Gastroesophageal sphincter (tissue), 3 donors: Measurements from ENCODE around the gene KRT72.

Source experiments
- POLR2A ChIP-seq, 2 donors: fragments of 450-650 bp; IDR thresholded peaks; one replicate each; pipeline ENCODE4 v1.6.1; 2017; ENCODE audit warnings: antibody characterized with exemption in 2 of 2, mild to moderate bottlenecking in 2 of 2, moderate library complexity in 1 of 2
- TF ChIP-seq, protein P1 (sequence below), 4 experiments: fragments of 200-600 bp in 2 of 4; fragments of 450-650 bp in 2 of 4; sonication (generic) in 1 of 4; IDR thresholded peaks; one replicate each; pipeline ENCODE4 v1.5.1; 2017 to 2019; ENCODE audit warnings: antibody characterized with exemption in 4 of 4, mild to moderate bottlenecking in 2 of 4, moderate library complexity in 2 of 4

GRCh38 chr12:52582486-52582885 lies 18.8 kb downstream of the KRT72 start:
- TF ChIP-seq, protein P1, sequence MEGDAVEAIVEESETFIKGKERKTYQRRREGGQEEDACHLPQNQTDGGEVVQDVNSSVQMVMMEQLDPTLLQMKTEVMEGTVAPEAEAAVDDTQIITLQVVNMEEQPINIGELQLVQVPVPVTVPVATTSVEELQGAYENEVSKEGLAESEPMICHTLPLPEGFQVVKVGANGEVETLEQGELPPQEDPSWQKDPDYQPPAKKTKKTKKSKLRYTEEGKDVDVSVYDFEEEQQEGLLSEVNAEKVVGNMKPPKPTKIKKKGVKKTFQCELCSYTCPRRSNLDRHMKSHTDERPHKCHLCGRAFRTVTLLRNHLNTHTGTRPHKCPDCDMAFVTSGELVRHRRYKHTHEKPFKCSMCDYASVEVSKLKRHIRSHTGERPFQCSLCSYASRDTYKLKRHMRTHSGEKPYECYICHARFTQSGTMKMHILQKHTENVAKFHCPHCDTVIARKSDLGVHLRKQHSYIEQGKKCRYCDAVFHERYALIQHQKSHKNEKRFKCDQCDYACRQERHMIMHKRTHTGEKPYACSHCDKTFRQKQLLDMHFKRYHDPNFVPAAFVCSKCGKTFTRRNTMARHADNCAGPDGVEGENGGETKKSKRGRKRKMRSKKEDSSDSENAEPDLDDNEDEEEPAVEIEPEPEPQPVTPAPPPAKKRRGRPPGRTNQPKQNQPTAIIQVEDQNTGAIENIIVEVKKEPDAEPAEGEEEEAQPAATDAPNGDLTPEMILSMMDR (IDR thresholded peaks at IDR 0.05), result no peak
- no peak for TF ChIP-seq POLR2A (IDR thresholded peaks at IDR 0.05)
